ENCODE measurements around the gene P2RY14.

DNA sequence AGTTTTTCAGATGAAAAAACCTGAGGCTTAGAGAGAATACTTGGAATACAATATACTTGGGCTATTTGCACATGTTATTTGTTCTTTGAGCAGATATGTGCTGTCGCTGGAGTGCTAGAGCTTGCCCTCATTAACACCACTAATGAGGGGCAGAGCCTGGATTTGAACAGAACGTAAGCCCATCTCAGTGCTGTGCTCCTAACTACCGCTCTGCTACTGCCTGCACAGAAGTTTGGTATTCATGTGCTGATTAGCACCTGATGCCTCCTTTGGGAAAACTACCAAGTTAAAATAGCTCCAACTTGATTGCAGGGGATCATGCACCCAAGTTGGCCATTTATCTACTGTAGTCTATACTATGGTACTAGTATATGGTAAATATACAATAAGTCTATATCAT, 34.6 kb upstream of the P2RY14 start:
- TF ChIP-seq KLF7 (tag by site-specific recombination; IDR thresholded peaks at IDR 0.05; ENCODE audit: borderline replicate concordance) = no peak
- TF ChIP-seq KLF16 (tag by site-specific recombination; IDR thresholded peaks at IDR 0.05) = no peak
- TF ChIP-seq, protein P1, sequence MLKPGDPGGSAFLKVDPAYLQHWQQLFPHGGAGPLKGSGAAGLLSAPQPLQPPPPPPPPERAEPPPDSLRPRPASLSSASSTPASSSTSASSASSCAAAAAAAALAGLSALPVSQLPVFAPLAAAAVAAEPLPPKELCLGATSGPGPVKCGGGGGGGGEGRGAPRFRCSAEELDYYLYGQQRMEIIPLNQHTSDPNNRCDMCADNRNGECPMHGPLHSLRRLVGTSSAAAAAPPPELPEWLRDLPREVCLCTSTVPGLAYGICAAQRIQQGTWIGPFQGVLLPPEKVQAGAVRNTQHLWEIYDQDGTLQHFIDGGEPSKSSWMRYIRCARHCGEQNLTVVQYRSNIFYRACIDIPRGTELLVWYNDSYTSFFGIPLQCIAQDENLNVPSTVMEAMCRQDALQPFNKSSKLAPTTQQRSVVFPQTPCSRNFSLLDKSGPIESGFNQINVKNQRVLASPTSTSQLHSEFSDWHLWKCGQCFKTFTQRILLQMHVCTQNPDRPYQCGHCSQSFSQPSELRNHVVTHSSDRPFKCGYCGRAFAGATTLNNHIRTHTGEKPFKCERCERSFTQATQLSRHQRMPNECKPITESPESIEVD (tag by site-specific recombination; IDR thresholded peaks at IDR 0.05) = no peak
- no peak for TF ChIP-seq ZBTB20 (tag by site-specific recombination; IDR thresholded peaks at IDR 0.05)
- TF ChIP-seq, protein P2, sequence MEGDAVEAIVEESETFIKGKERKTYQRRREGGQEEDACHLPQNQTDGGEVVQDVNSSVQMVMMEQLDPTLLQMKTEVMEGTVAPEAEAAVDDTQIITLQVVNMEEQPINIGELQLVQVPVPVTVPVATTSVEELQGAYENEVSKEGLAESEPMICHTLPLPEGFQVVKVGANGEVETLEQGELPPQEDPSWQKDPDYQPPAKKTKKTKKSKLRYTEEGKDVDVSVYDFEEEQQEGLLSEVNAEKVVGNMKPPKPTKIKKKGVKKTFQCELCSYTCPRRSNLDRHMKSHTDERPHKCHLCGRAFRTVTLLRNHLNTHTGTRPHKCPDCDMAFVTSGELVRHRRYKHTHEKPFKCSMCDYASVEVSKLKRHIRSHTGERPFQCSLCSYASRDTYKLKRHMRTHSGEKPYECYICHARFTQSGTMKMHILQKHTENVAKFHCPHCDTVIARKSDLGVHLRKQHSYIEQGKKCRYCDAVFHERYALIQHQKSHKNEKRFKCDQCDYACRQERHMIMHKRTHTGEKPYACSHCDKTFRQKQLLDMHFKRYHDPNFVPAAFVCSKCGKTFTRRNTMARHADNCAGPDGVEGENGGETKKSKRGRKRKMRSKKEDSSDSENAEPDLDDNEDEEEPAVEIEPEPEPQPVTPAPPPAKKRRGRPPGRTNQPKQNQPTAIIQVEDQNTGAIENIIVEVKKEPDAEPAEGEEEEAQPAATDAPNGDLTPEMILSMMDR (tag by site-specific recombination; IDR thresholded peaks at IDR 0.05) = no peak
- no peak for TF ChIP-seq ZNF366 (tag by site-specific recombination; conservative IDR thresholded peaks at IDR 0.05)
- TF ChIP-seq HOXD13 (CRISPR knock-in tag; IDR thresholded peaks at IDR 0.05; ENCODE audit: borderline replicate concordance) = no peak
- no peak for TF ChIP-seq ZNF768 (tag by site-specific recombination; IDR thresholded peaks at IDR 0.05)
- TF ChIP-seq ZNF16 (tag by site-specific recombination; IDR thresholded peaks at IDR 0.05; ENCODE audit: low read depth) = no peak
- TF ChIP-seq ZNF530 (tag by site-specific recombination; IDR thresholded peaks at IDR 0.05; ENCODE audit: low read depth) = no peak
- TF ChIP-seq, protein P3, sequence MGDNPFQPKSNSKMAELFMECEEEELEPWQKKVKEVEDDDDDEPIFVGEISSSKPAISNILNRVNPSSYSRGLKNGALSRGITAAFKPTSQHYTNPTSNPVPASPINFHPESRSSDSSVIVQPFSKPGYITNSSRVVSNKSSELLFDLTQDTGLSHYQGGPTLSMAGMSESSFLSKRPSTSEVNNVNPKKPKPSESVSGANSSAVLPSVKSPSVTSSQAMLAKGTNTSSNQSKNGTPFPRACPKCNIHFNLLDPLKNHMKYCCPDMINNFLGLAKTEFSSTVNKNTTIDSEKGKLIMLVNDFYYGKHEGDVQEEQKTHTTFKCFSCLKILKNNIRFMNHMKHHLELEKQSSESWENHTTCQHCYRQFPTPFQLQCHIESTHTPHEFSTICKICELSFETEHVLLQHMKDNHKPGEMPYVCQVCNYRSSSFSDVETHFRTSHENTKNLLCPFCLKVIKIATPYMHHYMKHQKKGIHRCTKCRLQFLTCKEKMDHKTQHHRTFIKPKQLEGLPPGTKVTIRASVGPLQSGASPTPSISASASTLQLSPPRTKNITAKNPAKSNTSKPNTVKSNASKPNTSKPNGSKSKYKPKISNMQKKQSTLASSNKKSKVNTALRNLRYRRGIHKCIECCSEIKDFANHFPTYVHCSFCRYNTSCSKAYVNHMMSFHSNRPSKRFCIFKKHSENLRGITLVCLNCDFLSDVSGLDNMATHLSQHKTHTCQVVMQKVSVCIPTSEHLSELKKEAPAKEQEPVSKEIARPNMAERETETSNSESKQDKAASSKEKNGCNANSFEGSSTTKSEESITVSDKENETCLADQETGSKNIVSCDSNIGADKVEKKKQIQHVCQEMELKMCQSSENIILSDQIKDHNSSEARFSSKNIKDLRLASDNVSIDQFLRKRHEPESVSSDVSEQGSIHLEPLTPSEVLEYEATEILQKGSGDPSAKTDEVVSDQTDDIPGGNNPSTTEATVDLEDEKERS (tag by site-specific recombination; IDR thresholded peaks at IDR 0.05) = no peak
